ENCODE measurements around the gene MDM2.
"Not testable (repeated sequence)": the region's sequence is repeated elsewhere in the genome, so short reads cannot be mapped to it uniquely, and the experiment has no call there.

Gene MDM2

GRCh38 chr12:68784015-68784414, 24.0 kb upstream of the MDM2 start:
- in situ Hi-C loops (cut with MboI; ENCODE audit: low pct_unique_long_range_greater_than_20kb, low sequenced_read_pairs) = no loop called here
- DNase-seq = no peak

DNA sequence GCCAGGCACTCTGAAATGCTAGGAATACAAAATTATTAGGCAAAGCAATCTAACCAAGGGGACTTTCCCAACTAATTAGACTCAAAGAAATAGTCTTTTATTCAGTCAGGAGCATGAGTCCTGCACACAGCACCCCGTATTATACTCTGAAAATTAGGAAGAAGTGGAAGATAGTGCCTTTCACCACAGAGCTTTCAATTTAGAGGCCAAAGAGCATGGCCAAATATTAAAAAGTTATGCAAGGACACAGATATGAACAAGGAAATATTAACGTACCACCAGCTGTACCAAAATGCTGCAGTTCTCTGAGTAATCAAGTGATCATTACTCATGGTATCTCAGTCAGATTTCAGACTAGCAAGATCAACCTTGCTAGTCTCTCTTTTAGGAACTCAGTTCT, 22.6 kb upstream of the MDM2 start:
- in situ Hi-C loops (cut with MboI; ENCODE audit: low pct_unique_long_range_greater_than_20kb, low sequenced_read_pairs) = no loop called here
- no peak for DNase-seq

DNA sequence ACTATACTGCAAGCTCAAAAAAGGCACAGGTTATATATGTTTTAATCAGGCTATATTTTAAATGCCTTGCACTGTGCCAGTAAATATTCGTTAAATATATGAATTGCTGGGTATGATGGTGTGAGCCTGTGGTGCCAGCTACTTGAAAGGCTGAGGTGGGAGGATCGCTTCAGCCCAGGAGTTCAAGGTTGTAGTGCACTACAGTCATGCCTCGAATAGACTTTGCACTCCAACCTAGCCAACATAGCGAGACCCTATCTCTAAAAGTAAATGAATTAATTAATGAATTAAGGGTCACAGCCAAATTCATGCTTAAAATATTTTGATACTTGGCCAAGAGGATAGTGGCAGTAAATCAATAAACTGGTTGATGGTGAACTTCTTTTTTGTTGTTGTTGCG, 22.2 kb upstream of the MDM2 start:
- DNase-seq = no peak
- in situ Hi-C loops (cut with MboI; ENCODE audit: low pct_unique_long_range_greater_than_20kb, low sequenced_read_pairs) = no loop called here

- peak; percentile 45 for DNase-seq
- in situ Hi-C loops (cut with MboI; ENCODE audit: low pct_unique_long_range_greater_than_20kb, low sequenced_read_pairs) = no loop called here
These were observed 21.0 kb upstream of the MDM2 start for GRCh38 chr12:68786929-68787328.

- in situ Hi-C loops (cut with MboI; ENCODE audit: low pct_unique_long_range_greater_than_20kb, low sequenced_read_pairs) = no loop called here
- no peak for DNase-seq
These were observed 19.3 kb upstream of the MDM2 start for GRCh38 chr12:68788554-68789143.

GRCh38 chr12:68789144-68789878, 18.7 kb upstream of the MDM2 start:
- in situ Hi-C loops (cut with MboI; ENCODE audit: low pct_unique_long_range_greater_than_20kb, low sequenced_read_pairs) = no loop called here

GRCh38 chr12:68790081-68790951, 17.7 kb upstream of the MDM2 start:
- in situ Hi-C loops (cut with MboI; ENCODE audit: low pct_unique_long_range_greater_than_20kb, low sequenced_read_pairs) = no loop called here

More at GRCh38 chr12:68789144-68789878, 18.7 kb upstream of the MDM2 start:
- no peak for DNase-seq

GRCh38 chr12:68790952-68791234, 17.1 kb upstream of the MDM2 start:
- in situ Hi-C loops (cut with MboI; ENCODE audit: low pct_unique_long_range_greater_than_20kb, low sequenced_read_pairs) = no loop called here

More at GRCh38 chr12:68790081-68790951, 17.7 kb upstream of the MDM2 start:
- DNase-seq = no peak

DNA sequence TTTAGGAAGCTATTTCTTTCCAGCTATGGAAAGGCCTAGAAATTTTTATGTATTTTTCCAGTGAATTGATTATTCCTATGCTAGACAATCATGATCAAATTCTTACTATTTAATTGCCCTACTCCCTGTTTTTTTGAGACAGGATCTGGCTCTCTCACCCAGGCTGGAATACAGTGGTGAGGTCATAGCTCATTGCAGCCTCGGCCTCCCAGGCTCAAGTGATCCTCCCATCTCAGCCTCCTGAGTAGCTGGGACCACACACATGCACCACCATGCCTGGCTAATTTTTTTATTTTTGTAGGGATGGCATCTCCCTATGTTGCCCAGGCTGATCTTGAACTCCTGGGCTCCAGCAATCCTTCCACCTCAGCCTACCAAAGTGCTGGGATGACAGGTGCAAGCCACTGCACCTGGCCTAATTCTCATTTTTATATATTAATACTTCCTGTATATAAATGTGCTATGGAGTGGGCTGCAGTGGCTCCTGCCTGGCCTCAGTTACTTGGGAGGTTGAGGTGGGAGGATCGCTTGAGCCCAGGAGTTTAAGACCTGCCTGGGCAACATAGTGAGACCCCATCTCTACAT, 16.0 kb upstream of the MDM2 start:
- DNase-seq = no peak
- in situ Hi-C loops (cut with MboI; ENCODE audit: low pct_unique_long_range_greater_than_20kb, low sequenced_read_pairs) = no loop called here

More at GRCh38 chr12:68790952-68791234, 17.1 kb upstream of the MDM2 start:
- no peak for DNase-seq

GRCh38 chr12:68792952-68793351, 15.0 kb upstream of the MDM2 start:
- in situ Hi-C loops (cut with MboI; ENCODE audit: low pct_unique_long_range_greater_than_20kb, low sequenced_read_pairs) = no loop called here
- peak; percentile 78 for DNase-seq

DNA sequence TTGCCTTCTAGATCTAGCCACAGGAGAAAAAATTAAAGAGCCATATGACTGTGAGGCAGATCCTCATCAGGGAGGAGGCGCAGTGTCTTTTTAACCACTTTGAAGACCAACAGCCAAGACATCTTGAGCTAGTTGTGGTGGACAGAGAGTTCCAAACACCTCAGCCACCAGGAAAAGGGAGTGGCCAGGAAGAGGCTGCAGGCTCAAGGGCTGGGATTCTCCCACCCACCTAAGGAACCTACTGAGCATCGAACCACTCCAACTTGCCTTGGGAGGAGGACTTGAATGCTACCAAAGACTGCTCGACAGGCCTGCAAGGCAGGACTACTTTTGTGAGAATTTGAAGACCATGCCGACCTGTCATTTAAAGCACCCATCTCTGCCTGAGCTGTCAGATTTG, 14.5 kb upstream of the MDM2 start:
- no peak for DNase-seq
- in situ Hi-C loops (cut with MboI; ENCODE audit: low pct_unique_long_range_greater_than_20kb, low sequenced_read_pairs) = no loop called here

DNA sequence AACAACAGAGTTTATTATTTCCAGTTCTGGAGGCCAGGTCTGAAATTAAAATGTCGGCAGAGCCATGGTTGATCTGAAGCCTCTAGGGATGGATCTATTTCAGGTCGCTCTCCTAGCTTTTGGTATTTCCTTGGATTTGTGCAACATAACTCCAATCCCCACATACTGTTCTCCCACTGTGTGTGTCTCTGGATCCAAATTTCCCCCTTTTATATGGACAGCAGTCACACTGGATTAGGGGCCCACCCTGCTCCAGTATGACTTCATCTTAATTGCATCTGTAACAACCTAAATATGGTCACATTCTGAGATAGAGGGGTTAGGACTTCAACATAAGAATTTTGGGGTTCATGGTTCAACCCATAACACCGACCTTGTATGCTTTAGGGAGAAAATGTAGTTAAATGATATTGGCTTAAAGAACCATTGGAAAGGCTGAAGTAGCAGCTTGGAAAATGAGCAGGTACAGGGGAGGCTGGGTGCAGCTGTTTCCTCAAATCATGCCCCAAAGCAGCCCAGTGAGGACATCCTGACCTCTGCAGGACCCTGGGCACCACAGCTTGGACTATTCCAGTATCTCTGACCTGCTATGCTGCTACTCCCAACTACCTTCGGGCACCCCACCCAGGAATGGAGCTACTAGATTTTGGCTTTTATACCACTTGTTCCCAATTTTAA, 13.9 kb upstream of the MDM2 start:
- in situ Hi-C loops (cut with MboI; ENCODE audit: low pct_unique_long_range_greater_than_20kb, low sequenced_read_pairs) = no loop called here
- DNase-seq = no peak

DNA sequence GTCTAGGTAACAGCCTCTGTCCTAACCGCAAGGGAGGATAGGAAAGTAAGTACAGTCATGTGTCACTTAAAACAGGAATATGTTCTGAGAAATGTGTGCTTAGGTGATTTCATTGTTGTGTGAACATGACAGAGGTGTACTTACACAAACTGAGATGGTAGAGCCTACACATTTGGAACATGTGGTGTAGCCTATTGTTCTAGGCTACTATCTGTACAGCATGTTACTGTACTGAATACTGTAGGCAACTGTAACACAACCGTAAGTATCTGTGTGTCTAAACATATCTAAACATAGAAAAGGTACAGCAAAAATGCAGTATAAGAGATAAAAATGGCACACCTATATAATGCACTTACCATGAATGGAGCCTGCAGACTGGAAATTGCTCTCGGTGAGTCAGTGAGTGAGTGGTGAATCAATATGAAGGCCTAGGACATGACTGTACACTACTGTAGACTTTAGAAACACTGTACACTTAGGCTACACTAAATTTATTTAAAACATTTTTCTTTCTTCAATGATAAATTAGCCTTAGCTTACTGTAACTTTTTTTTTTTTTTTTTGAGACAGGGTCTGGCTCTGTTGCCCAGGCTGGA, 13.2 kb upstream of the MDM2 start:
- DNase-seq = no peak
- in situ Hi-C loops (cut with MboI; ENCODE audit: low pct_unique_long_range_greater_than_20kb, low sequenced_read_pairs) = no loop called here

DNA sequence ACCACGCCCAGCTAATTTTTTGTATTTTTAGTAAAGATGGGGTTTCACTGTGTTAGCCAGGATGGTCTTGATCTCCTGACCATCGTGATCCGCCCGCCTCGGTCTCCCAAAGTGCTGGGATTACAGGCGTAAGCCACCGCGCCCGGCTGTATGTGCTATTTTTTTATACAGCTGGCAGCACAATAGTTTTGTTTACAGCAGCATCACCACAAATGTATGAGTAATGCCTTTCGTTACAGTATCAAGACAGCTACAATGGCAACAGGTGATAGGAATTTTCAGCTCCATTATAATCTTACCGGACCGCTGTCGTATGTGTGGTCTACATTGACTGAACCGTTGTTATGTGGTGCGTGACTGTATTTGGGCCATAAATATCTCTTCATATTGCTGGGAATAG, 11.6 kb upstream of the MDM2 start:
- in situ Hi-C loops (cut with MboI; ENCODE audit: low pct_unique_long_range_greater_than_20kb, low sequenced_read_pairs) = no loop called here
- DNase-seq = no peak

GRCh38 chr12:68798882-68799234, 9.1 kb upstream of the MDM2 start:
- in situ Hi-C loops (cut with MboI; ENCODE audit: low pct_unique_long_range_greater_than_20kb, low sequenced_read_pairs) = no loop called here

GRCh38 chr12:68800294-68800693, 7.7 kb upstream of the MDM2 start:
- in situ Hi-C loops (cut with MboI; ENCODE audit: low pct_unique_long_range_greater_than_20kb, low sequenced_read_pairs) = no loop called here
- no peak for DNase-seq

More at GRCh38 chr12:68798882-68799234, 9.1 kb upstream of the MDM2 start:
- DNase-seq = no peak

GRCh38 chr12:68801124-68801523, 6.9 kb upstream of the MDM2 start:
- in situ Hi-C loops (cut with MboI; ENCODE audit: low pct_unique_long_range_greater_than_20kb, low sequenced_read_pairs); DNase-seq: not testable (repeated sequence)

GRCh38 chr12:68802372-68802745, 5.6 kb upstream of the MDM2 start:
- in situ Hi-C loops (cut with MboI; ENCODE audit: low pct_unique_long_range_greater_than_20kb, low sequenced_read_pairs); DNase-seq: not testable (repeated sequence)
